Measurements from ENCODE around the gene GLI2. TPM values are rescaled to one million over a fixed set of nuclear protein-coding genes. Genes with fewer than 3 reads are reported as not detected.

Gene GLI2
- total and polyA plus RNA-seq, 2 of the 8 experiments (the other 6 are each of a cell fraction or from before 2014, with no cell fraction given): 18.4 to 46.9 TPM

- Histone ChIP-seq H3K79me2 (ENCODE audit: control insufficient read depth in 1 of 2, insufficient read depth in 2 of 2, low read length in 2 of 2) (peaks cover 0 to 49% of the 10 kb centered on the region in 2 experiments; a peak in 2 of 4 replicates), H3K36me3 (ENCODE audit: control insufficient read depth in 2 of 4, insufficient read depth in 4 of 4, low read length in 3 of 4) (no peaks in the 10 kb centered on the region; a peak in 1 of 8 replicates), H3K27me3 (replicated peaks in 1 of 4; ENCODE audit: control insufficient read depth in 3 of 4, extremely low read depth in 1 of 4, insufficient read depth in 3 of 4, low read length in 3 of 4) (no peaks in the 10 kb centered on the region; a peak in 1 of 7 replicates), H2BK12ac (ENCODE audit: low read depth, low read length) (peak overlapping the region; percentile 60), H4K8ac (ENCODE audit: extremely low read depth, insufficient read depth, low read length) (peak overlapping the region; percentile 52), H4K91ac (replicated peaks; ENCODE audit: insufficient read length, low read length) (peak overlapping the region; percentile 49), H3K9me3 (ENCODE audit: insufficient read depth in 2 of 2, low read depth in 1 of 2, low read length in 1 of 2) (no peaks in the 10 kb centered on the region), H3K79me1 (ENCODE audit: low read depth, low read length) (peaks cover 2% of the 10 kb centered on the region; the same call in 1 of the 2 replicates), H3K4me1 (replicated peaks in 1 of 4; ENCODE audit: control insufficient read depth in 3 of 4, insufficient read depth in 4 of 4, low read length in 3 of 4) (peaks cover 16 to 32% (median 22%) of the 10 kb centered on the region in 4 experiments), H3K27ac (ENCODE audit: low read depth, low read length) (no peak overlapping the region), H2AK5ac (ENCODE audit: low read depth, low read length) (no peak overlapping the region), H3K14ac (ENCODE audit: insufficient read length) (peak overlapping the region; percentile 42), H3K56ac (replicated peaks; ENCODE audit: insufficient read length, low read depth, low read length) (peak overlapping the region; percentile 81), H3K23ac (ENCODE audit: insufficient read length) (no peak overlapping the region), H4K20me1 (replicated peaks in 1 of 2; ENCODE audit: control insufficient read depth in 1 of 2, insufficient read depth in 2 of 2, low read length in 2 of 2) (no peaks in the 10 kb centered on the region), H2BK20ac (ENCODE audit: low read length) (no peak overlapping the region), H3K18ac (ENCODE audit: extremely low read depth, low read length) (peak overlapping the region; percentile 92), H3K4me3 (ENCODE audit: extremely low read depth in 1 of 4, insufficient read depth in 2 of 4, low read depth in 3 of 4, low read length in 4 of 4) (peak overlapping the region; percentile 80 to 91 (median 89)), H2BK120ac (replicated peaks; ENCODE audit: low read depth, low read length) (peak overlapping the region; percentile 14), H3K4me2 (ENCODE audit: insufficient read depth in 1 of 2, low read depth in 2 of 2, low read length in 2 of 2) (peak overlapping the region; percentile 91 to 99), H3K9ac (replicated peaks in 1 of 4; ENCODE audit: extremely low read depth in 1 of 4, low read depth in 3 of 4, low read length in 3 of 4) (peak overlapping the region in 3 of 4 experiments; percentile 40 to 88 (median 44); a peak in 6 of 7 replicates), H3K23me2 (ENCODE audit: low read depth, low read length) (peaks cover 37% of the 10 kb centered on the region), H3K4ac (replicated peaks; ENCODE audit: insufficient read length, low read depth, low read length) (peak overlapping the region; percentile 58), H2BK15ac (ENCODE audit: low read length) (0 out of 2 replicates have a peak overlapping the region, but pooled peaks have one; percentile 29), H4K5ac (ENCODE audit: insufficient read length, low read depth, low read length) (peak overlapping the region; percentile 42), H2AFZ (ENCODE audit: low read length) (no peak overlapping the region), H2BK5ac (ENCODE audit: low read depth, low read length) (peak overlapping the region; percentile 95; the same call in 1 of the 2 replicates)
- DNase-seq (ENCODE audit: low read depth in 1 of 2, low spot score in 2 of 2): peak in 1 of 2 experiments; percentile 72
- 1% methylated on average over 37 of the region's 37 CpGs; no CpG with 5 or more reads in 1 of the 2 experiments for WGBS, 2 experiments (ENCODE audit: extremely low coverage in 1 of 2, insufficient coverage in 1 of 2, insufficient read length in 1 of 2, insufficient replicate concordance in 2 of 2, low coverage in 1 of 2, low lambda C conversion rate in 2 of 2, missing lambda C conversion rate in 1 of 2)
- FAIRE-seq: no peak
- CTCF ChIA-PET (ENCODE audit: partially characterized antibody): interaction anchor here (0.7 to 4.4 kb wide), 24 partner anchors 9 to 334 kb away, joined by 3 to 20 read pairs (median 4); no protein-coding TSS in a partner anchor
- POLR2A ChIA-PET (ENCODE audit: partially characterized antibody): interaction anchor here (0.6 to 6.6 kb wide), 31 partner anchors 9 to 338 kb away, joined by 3 to 38 read pairs (median 3); no protein-coding TSS in a partner anchor
- TF ChIP-seq RXRA (IDR thresholded peaks at IDR 0.05; ENCODE audit: insufficient read depth, low read depth, low read length) (no peak), KDM4A (IDR thresholded peaks at IDR 0.05; ENCODE audit: low read depth, low read length, severe bottlenecking) (no peak), KDM5A (IDR thresholded peaks at IDR 0.05; ENCODE audit: low read length) (no peak), RBBP5 (IDR thresholded peaks at IDR 0.05; ENCODE audit: borderline replicate concordance, low read depth, low read length) (peak; percentile 65), EP300 (IDR thresholded peaks at IDR 0.05; ENCODE audit: borderline replicate concordance in 1 of 2, low read depth in 2 of 2, low read length in 2 of 2) (no peak), ATF2 (IDR thresholded peaks at IDR 0.05; ENCODE audit: low read length) (0 out of 2 replicates have a peak, but pooled peaks have one; percentile 16), KDM1A (IDR thresholded peaks at IDR 0.05; ENCODE audit: borderline replicate concordance, low read length) (no peak), HDAC2 (IDR thresholded peaks at IDR 0.05; ENCODE audit: borderline replicate concordance in 1 of 2, low read depth in 2 of 2, low read length in 2 of 2) (peak in 1 of 2 experiments; percentile 85; a peak in 1 of 4 replicates)
These were observed 1.9 kb downstream of the GLI2 start for GRCh38 chr2:120737340-120738101.

All from H1 (cell line).